GM18520 (cell line): Measurements from ENCODE around the gene DNAJC4.
A peak's percentile ranks its signal among the peaks of the same experiment; 100 is the strongest.

ENCODE experiments used
- ATAC-seq: cut with Tn5 transposase; IDR thresholded peaks from one replicate; pipeline ENCODE4 v1.9.1; 2021; ENCODE audit not compliant: unreplicated experiment

Gene DNAJC4

DNA sequence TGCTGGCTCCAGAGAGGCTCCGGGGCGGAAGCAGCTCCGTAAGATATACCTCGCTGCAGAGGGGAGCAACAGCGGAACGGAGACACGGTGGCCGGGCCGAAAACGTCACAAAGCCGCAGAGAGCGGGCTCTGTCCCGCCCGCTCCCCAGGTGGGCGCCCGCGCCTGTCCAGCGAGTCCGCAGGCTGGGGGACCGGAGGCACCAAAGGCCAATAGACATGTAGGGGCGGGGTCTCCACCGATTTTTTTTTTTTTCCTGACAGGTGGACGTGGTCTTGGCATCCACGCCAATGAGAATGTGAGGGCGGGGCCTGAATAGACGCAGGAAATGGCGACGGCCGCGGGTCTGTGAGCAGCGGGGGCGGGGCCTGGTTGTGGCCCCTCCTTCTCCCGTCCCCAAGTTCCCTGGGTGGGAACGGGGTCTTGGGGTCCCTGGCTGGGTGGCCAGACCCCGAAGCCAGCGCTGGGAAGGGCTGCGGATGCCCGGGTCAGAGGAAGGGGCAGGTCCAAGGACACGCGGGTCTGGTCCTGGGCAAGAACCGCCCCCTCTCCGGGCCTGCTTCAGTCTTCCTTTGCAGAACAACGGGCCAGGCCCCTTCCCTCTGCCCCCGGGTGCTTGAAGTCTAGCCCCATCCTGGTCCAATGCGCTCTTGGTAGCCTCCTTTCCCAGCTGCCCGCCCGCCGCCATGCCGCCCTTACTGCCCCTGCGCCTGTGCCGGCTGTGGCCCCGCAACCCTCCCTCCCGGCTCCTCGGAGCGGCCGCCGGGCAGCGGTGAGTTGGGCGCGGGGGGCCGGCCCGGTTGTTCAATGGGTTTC lies at the start of gene DNAJC4:
DNAJC4 (plus strand) TSS at position 378 of the 814 bp plus-strand sequence; CDS start at position 685, 307 bp downstream.
- ATAC-seq, result peak; percentile 34

DNA sequence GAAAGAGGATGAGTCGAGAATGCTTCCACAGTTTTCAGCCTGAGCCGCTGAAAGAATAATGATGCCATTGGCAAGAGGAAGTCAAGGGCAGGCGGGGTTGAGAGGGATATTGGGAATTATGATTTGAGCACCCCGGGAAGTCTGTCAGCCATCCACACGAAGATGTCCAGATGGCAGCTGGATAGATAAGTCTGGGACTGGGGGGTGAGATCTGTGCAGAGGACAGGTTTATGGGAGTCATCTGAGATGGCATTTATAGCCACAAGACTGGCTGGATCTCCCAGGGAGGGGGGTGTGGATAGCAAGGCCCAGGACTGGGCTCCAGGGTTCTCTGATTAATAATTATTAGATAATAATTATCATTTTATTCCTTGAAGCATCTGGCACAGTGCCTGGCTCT lies 49.5 kb upstream of the DNAJC4 start:
- ATAC-seq, result no peak

GRCh38 chr11:64181506-64182411 lies 48.6 kb upstream of the DNAJC4 start:
- no peak for ATAC-seq

- ATAC-seq, result no peak
Measured at GRCh38 chr11:64183890-64184289, 46.5 kb upstream of the DNAJC4 start.

- ATAC-seq, result peak; percentile 17
Measured at GRCh38 chr11:64185175-64185692, 45.1 kb upstream of the DNAJC4 start.

GRCh38 chr11:64185693-64186491 lies 44.5 kb upstream of the DNAJC4 start, which contains the start of gene STIP1:
STIP1 (plus strand) TSS chr11:64186171; CDS start chr11:64186262, 91 bp downstream.
- ATAC-seq, result peak; percentile 84

GRCh38 chr11:64186492-64187165 lies 43.7 kb upstream of the DNAJC4 start:
- no peak for ATAC-seq

- no peak for ATAC-seq
Measured at GRCh38 chr11:64192434-64192833, 37.9 kb upstream of the DNAJC4 start.

GRCh38 chr11:64196626-64197025 lies 33.7 kb upstream of the DNAJC4 start:
- ATAC-seq, result no peak

- ATAC-seq, result no peak
Measured at GRCh38 chr11:64198511-64198910, 31.8 kb upstream of the DNAJC4 start.

GRCh38 chr11:64201543-64201942 lies 28.8 kb upstream of the DNAJC4 start:
- ATAC-seq, result no peak

GRCh38 chr11:64202992-64203391 lies 27.4 kb upstream of the DNAJC4 start:
- no peak for ATAC-seq

GRCh38 chr11:64203421-64204079 lies 26.8 kb upstream of the DNAJC4 start:
- no peak for ATAC-seq

DNA sequence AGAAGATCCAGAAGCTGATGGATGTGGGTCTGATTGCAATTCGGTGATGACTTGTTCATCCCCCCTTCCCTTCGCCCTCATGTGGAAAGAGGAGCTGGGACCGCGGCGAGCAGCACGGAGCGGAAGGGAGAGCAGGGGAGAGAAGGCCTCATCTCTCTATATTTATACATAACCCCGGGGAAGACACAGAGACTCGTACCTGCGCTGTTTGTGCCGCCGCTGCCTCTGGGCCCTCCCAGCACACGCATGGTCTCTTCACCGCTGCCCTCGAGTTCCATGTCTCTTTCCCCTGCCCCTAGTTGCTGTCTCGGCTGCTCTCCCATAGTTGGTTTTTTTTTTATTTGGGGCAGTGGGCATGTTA lies 26.3 kb upstream of the DNAJC4 start:
- no peak for ATAC-seq

DNA sequence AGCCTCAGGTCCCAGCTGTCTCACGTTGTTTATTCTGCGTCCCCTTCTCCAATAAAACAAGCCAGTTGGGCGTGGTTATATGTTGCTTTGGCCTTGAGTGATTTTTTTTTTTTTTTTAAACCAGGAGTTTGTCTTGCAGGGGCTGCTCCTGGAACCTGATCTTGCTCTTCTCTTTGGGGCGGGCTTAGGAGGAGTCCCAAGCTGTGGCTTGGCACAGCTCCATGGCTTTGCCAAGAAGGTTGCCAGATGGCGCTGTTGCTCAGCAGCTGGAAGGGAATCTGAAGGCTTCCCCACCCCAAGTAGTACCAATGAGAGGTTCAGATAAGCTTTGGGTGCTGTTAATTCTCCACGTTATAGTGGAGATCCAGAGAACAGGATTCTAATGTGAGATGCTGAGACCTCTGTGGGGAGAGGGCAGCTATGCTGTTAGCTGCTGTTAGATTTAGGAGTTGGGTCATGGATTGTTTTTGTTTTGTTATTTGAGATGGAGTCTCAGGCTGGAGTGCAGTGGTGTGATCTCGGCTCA lies 25.8 kb upstream of the DNAJC4 start:
- ATAC-seq, result no peak

GRCh38 chr11:64206457-64207255 lies 23.7 kb upstream of the DNAJC4 start, which contains the start of gene FERMT3:
FERMT3 (plus strand) TSS chr11:64206721; CDS start chr11:64207365, 644 bp downstream.
- no peak for ATAC-seq

DNA sequence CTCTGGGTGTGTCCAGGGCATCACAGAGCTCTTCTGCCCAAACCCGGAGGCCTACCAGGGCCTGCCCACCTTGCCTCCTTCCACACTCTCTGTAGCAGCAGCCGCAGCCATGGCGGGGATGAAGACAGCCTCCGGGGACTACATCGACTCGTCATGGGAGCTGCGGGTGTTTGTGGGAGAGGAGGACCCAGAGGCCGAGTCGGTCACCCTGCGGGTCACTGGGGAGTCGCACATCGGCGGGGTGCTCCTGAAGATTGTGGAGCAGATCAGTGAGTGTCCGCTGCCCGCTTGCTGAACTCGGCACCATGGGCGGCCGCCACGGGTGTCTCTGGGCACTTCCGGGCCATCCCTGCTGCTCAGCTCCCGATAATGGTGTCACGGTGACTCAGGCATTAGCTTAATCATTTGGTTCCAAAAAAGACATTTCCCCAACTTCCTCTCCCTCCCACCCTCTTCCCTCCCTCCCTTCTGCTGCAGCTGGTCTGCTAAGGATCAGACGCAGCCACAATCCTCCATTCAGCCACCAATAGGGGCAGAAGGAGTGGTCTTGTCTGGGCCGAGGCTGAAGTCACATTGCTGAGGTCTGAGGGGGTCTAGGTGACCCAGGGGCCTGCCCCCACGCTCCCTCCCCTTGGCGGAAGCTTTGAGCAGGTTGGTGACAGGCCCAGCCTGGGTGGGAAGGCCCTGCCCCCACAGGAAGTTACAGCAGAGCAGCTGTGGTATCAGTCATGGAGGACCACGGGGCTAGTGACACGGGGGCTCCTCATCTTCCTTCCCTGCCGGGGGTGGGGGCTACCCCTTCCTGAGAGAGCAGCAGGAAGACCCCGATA lies 22.9 kb upstream of the DNAJC4 start:
- ATAC-seq, result peak; percentile 47
